ENCODE measurements around the gene SH3BP2.

SH3BP2 gene

DNA sequence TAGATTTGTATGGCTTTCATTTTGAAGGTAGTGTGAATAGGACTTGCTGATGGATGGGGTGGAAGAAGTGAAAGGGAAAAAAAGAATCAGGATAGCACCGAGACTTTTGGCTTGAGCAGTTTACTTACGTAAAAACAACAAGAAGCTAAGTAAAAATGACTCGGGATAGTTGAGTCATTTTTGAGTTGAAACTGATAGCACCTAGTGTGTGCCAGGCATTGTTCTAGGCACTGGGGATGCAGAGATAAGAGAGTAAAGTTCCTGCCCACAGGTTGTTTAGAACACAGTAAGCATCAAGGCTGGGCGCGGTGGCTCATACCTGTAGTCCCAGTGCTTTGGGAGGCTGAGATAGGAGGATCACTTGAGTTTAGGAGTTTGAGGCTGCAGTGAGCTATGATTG, 85.5 kb downstream of the SH3BP2 start:
- no peak for DNase-seq (ENCODE audit: low read depth in 2 of 2)

DNA sequence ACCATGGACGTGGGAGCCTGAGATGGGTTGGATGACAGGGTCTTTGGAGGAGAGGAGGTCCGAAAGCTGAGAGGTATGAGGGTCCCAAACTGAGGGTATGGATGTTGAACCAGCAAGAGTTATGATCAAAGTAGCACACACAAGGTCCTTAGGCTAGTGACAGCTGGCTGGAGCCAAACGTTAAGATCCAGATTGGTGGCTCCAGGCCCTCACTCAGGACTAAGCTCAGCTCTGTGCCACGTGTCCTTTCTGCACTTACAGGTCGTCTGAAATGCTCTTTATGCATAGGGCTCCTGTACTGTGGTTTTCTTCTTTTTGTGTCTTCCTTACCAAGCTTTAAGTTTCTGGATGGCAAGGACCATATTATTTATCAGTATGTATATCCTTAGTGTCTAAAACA, 86.1 kb downstream of the SH3BP2 start:
- no peak for DNase-seq (ENCODE audit: low read depth in 2 of 2)

DNA sequence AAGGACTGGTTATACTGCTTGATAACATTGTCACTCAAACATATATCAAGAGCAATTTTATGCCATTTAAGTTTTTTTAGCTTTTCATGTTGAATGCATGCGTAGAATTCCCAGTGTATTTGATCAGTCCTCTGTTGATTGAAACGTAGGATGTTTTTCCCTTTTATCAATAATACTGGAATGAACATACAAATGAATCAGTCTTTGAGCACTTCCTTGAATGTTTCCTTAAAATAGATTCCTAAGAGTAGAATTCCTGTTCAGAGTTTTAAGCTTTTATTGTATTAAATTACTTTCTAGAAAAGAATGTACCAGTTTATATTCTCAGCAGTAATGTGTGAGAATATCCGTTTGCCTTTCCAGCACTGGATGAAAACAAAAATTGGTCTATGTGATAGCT, 88.5 kb downstream of the SH3BP2 start:
- no peak for DNase-seq (ENCODE audit: low read depth in 2 of 2)

DNA sequence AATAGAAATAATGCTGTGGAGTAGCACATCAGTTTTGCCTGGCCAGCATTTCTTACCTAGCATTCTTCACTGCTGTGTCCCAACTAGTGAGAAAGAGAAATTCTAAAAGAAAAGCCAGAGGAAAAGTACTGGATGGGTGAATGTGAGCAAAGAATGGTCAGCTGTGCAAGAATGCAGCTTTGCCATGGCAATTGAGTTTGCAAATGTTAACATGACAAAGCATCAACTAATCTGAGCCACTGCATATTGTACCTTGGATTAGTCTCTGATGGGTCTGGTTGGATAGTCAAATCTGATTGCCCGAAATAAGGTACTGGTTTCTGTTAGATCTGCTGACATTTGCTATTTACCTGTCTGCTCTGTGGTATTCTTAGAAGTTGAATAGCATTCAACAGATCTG, 89.5 kb downstream of the SH3BP2 start:
- DNase-seq (ENCODE audit: low read depth in 2 of 2) = no peak

DNA sequence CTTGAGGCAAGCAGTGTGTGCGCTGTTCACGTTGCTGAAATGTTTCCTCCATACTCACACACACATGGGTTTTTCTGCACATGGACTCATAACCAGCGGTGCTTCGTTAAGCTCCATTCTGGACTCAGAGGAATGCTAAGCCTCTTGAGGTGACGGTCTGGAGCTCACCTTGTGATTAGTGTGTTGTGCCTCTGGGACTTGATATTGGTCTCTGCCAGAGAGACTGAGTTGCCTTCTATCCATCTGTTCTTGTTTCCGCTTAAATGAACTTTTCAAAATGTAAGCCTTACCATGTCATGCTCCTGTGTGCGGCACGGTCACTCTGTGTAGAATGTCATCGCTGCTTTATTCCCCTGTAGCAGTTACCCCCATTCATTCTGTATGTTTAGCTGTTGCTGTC, 93.3 kb downstream of the SH3BP2 start:
- DNase-seq (ENCODE audit: low read depth in 2 of 2) = no peak

DNA sequence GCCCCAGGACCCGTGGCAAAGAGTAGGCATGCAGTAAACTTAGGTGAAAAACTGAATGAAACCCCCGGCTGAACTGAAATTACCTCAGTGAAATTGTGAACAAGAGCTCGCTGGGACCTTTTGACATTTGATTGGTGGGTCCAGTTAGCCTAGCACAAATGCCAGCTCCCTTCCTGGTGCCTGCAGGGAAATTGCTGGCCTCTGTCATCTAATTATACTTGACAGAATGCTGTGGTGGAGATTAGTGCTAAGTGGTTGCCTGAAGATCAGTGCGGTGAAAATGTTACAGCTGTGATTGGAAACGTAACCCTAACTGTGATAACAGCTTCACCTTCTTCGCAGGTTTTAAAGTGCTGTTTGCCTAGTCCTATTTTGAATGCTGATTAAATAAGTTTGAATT, 93.7 kb downstream of the SH3BP2 start:
- DNase-seq (ENCODE audit: low read depth in 2 of 2) = no peak

DNA sequence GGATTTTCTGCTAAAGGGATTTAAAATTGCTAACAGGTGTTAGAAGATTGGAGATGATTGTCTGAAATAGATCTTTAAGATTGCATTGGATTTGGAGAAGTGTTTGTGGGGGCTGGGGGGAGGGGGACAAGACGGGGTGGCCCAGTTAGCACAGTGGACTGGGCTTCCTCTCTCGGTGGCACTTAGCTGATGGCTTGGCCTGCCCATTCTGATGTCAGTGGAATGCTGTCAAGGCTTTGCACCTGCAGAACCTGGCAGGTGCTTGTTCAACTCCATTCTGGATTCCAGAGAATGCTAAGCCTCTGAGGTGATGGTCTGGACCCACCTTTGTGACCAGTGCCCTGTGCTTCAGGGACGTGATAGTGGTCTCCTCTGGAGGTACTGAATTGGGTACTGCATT, 94.5 kb downstream of the SH3BP2 start:
- DNase-seq (ENCODE audit: low read depth in 2 of 2) = no peak

DNA sequence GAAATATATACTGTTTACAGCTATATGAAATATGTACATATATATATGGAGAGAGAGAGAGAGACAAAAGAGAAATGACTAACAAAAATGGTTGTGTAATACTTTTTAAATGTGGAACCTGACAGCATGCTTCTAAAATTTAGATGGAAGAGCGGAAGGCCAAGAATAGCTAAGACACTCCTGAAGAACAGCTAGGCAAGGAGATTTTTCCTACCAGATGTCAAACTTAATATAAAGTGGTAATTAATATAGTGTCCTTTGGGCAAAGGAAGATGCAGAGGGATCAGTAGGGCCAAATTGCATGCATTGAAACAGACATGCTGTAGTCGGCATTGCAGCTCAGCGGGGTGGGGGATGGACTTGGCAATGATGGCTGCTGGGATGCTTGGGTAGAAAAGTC, 96.0 kb downstream of the SH3BP2 start:
- DNase-seq (ENCODE audit: low read depth in 2 of 2) = no peak
